RWPE2 (cell line): Measurements from ENCODE around the gene TEX101.
A peak's percentile ranks its signal among the peaks of the same experiment; 100 is the strongest.

Source experiments
- ATAC-seq: fragments of 200-7000 bp; cut with Tn5 transposase; 3 replicates; pipeline ENCODE4 v1.9.1; 2021; ENCODE audit warnings: low read depth
- DNase-seq: peaks from one replicate; pipeline ENCODE4 v3.0.0-alpha.2; 2020; ENCODE audit warnings: low spot score
- H3K27ac ChIP-seq: fragments of 450-650 bp; 2 replicates; pipeline ENCODE4 v1.5.1; 2017; ENCODE audit warnings: mild to moderate bottlenecking; ENCODE audit not compliant: poor library complexity, severe bottlenecking
- H3K27me3 ChIP-seq: fragments of 250-450 bp; sonication (Bioruptor Pico); 2 replicates; pipeline ENCODE4 v1.5.1; 2021; ENCODE audit warnings: mild to moderate bottlenecking, moderate library complexity; ENCODE audit not compliant: insufficient read depth, poor library complexity, severe bottlenecking
- H3K36me3 ChIP-seq: fragments of 250-450 bp; sonication (Bioruptor Pico); 2 replicates; pipeline ENCODE4 v1.5.1; 2020; ENCODE audit warnings: low read depth, mild to moderate bottlenecking, moderate library complexity
- H3K4me1 ChIP-seq: fragments of 250-450 bp; sonication (Bioruptor Pico); 2 replicates; pipeline ENCODE4 v1.5.1; 2021; ENCODE audit warnings: mild to moderate bottlenecking, moderate library complexity; ENCODE audit not compliant: insufficient read depth, poor library complexity, severe bottlenecking
- H3K4me3 ChIP-seq: fragments of 250-450 bp; sonication (Bioruptor Pico); 2 replicates; pipeline ENCODE4 v1.5.1; 2021; ENCODE audit warnings: mild to moderate bottlenecking, moderate library complexity; ENCODE audit not compliant: severe bottlenecking
- H3K9me3 ChIP-seq: fragments of 250-450 bp; sonication (Bioruptor Pico); 2 replicates; pipeline ENCODE4 v1.5.1; 2021; ENCODE audit warnings: mild to moderate bottlenecking, moderate library complexity; ENCODE audit not compliant: severe bottlenecking
- CTCF ChIP-seq: fragments of 450-650 bp; IDR thresholded peaks from one replicate; pipeline ENCODE4 v1.5.1; 2017; ENCODE audit warnings: mild to moderate bottlenecking, moderate library complexity; ENCODE audit not compliant: poor library complexity, severe bottlenecking

The TEX101 gene

GRCh38 chr19:43464134-43464775 is 49.6 kb downstream of the TEX101 start:
- H3K9me3 ChIP-seq = no peaks in the 10 kb centered on the region
- H3K36me3 ChIP-seq = no peaks in the 10 kb centered on the region
- DNase-seq (no peak), ATAC-seq (peak; percentile 35)
- H3K27ac ChIP-seq = peak overlapping the region; percentile 43
- H3K4me1 ChIP-seq = peaks cover 22% of the 10 kb centered on the region
- no peak for TF ChIP-seq CTCF
- peak overlapping the region; percentile 52 for H3K4me3 ChIP-seq
- H3K27me3 ChIP-seq = no peaks in the 10 kb centered on the region

- Histone ChIP-seq H3K4me3 (peak within 1 kb of the TSS; percentile 52), H3K27ac (peak within 1 kb of the TSS; percentile 43), H3K36me3 (no peaks in the 10 kb centered on the region), H3K9me3 (no peaks in the 10 kb centered on the region), H3K27me3 (no peaks in the 10 kb centered on the region), H3K4me1 (peaks cover 22% of the 10 kb centered on the region)
- DNase-seq = peak; percentile 97
- no peak for TF ChIP-seq CTCF
- ATAC-seq = peak; percentile 66
These were observed 50.9 kb downstream of the TEX101 start, which contains the start of gene LYPD3 for GRCh38 chr19:43465468-43466120. TSS of gene LYPD3 (minus strand) at chr19:43465608. CDS start at chr19:43465571, 37 bp downstream.

- Histone ChIP-seq H3K4me1 (peaks cover 22% of the 10 kb centered on the region), H3K27me3 (no peaks in the 10 kb centered on the region), H3K27ac (peak overlapping the region; percentile 50), H3K4me3 (no peak overlapping the region), H3K36me3 (no peaks in the 10 kb centered on the region), H3K9me3 (no peaks in the 10 kb centered on the region)
- ATAC-seq (no peak), DNase-seq (no peak)
- no peak for TF ChIP-seq CTCF
These were observed 52.1 kb downstream of the TEX101 start for GRCh38 chr19:43466793-43467192.

GRCh38 chr19:43467276-43467675 is 52.6 kb downstream of the TEX101 start:
- peaks cover 22% of the 10 kb centered on the region for H3K4me1 ChIP-seq
- peak overlapping the region; percentile 50 for H3K27ac ChIP-seq
- no peaks in the 10 kb centered on the region for H3K27me3 ChIP-seq
- no peak overlapping the region for H3K4me3 ChIP-seq
- no peaks in the 10 kb centered on the region for H3K36me3 ChIP-seq
- TF ChIP-seq CTCF = no peak
- ATAC-seq (no peak), DNase-seq (no peak)
- H3K9me3 ChIP-seq = no peaks in the 10 kb centered on the region

- no peaks in the 10 kb centered on the region for H3K36me3 ChIP-seq
- no peak for TF ChIP-seq CTCF
- H3K9me3 ChIP-seq = no peaks in the 10 kb centered on the region
- peak overlapping the region; percentile 50 for H3K27ac ChIP-seq
- ATAC-seq (no peak), DNase-seq (no peak)
- H3K4me3 ChIP-seq = no peak overlapping the region
- peaks cover 22% of the 10 kb centered on the region for H3K4me1 ChIP-seq
- H3K27me3 ChIP-seq = no peaks in the 10 kb centered on the region
These were observed 53.0 kb downstream of the TEX101 start for GRCh38 chr19:43467730-43468129.
